ENCODE results near the gene FKBP5.
"Not testable (repeated sequence)": the region's sequence is repeated elsewhere in the genome, so short reads cannot be mapped to it uniquely, and the experiment has no call there.

The FKBP5 gene

GRCh38 chr6:35687658-35688604 is 784 bp downstream of the FKBP5 start:
- DNase-seq = no peak

GRCh38 chr6:35686873-35687555 is 1.7 kb downstream of the FKBP5 start:
- DNase-seq = no peak

- DNase-seq = no peak
These were observed 2.3 kb downstream of the FKBP5 start for GRCh38 chr6:35686436-35686835.

- no peak for DNase-seq
These were observed 5.4 kb downstream of the FKBP5 start for GRCh38 chr6:35683267-35683666.

- DNase-seq = no peak
These were observed 7.4 kb downstream of the FKBP5 start for GRCh38 chr6:35681298-35681697.

GRCh38 chr6:35679399-35679798 is 9.3 kb downstream of the FKBP5 start:
- DNase-seq = no peak

GRCh38 chr6:35678814-35679213 is 9.9 kb downstream of the FKBP5 start:
- no peak for DNase-seq

GRCh38 chr6:35678021-35678654 is 10.6 kb downstream of the FKBP5 start:
- no peak for DNase-seq

GRCh38 chr6:35677456-35677855 is 11.3 kb downstream of the FKBP5 start:
- no peak for DNase-seq

GRCh38 chr6:35675871-35676459 is 12.8 kb downstream of the FKBP5 start:
- DNase-seq = no peak

GRCh38 chr6:35674594-35674993 is 14.1 kb downstream of the FKBP5 start:
- no peak for DNase-seq

- no peak for DNase-seq
These were observed 15.0 kb downstream of the FKBP5 start for GRCh38 chr6:35673755-35674154.

GRCh38 chr6:35673284-35673666 is 15.4 kb downstream of the FKBP5 start:
- DNase-seq = not testable (repeated sequence)

- DNase-seq = not testable (repeated sequence)
These were observed 18.3 kb downstream of the FKBP5 start for GRCh38 chr6:35670453-35670852.

- no peak for DNase-seq
These were observed 19.2 kb downstream of the FKBP5 start for GRCh38 chr6:35669451-35670045.

GRCh38 chr6:35668744-35669450 is 19.8 kb downstream of the FKBP5 start:
- no peak for DNase-seq

GRCh38 chr6:35668096-35668495 is 20.6 kb downstream of the FKBP5 start:
- DNase-seq = no peak

- no peak for DNase-seq
These were observed 23.1 kb downstream of the FKBP5 start for GRCh38 chr6:35665573-35665972.

GRCh38 chr6:35664945-35665344 is 23.8 kb downstream of the FKBP5 start:
- DNase-seq = no peak

- no peak for DNase-seq
These were observed 25.1 kb downstream of the FKBP5 start for GRCh38 chr6:35663447-35664235.

GRCh38 chr6:35662999-35663398 is 25.7 kb downstream of the FKBP5 start:
- DNase-seq = no peak
